Mononuclear cell (primary cell): Measurements from ENCODE around the gene AMOTL1. TPM values are rescaled to one million over a fixed set of nuclear protein-coding genes. Genes with fewer than 3 reads are reported as not detected.
"Not testable (repeated sequence)": the region's sequence is repeated elsewhere in the genome, so short reads cannot be mapped to it uniquely, and the experiment has no call there.

ENCODE experiments used
- H3K27me3 ChIP-seq: 2 replicates; pipeline ENCODE4 v1.6.0; 2011; ENCODE audit warnings: low read length, control low read depth; ENCODE audit not compliant: insufficient read depth
- H3K4me1 ChIP-seq: 2 replicates; pipeline ENCODE4 v1.5.1; 2011; ENCODE audit warnings: mild to moderate bottlenecking, low read length, control low read depth; ENCODE audit not compliant: insufficient read depth
- H3K4me3 ChIP-seq: 2 replicates; pipeline ENCODE4 v1.5.1; 2011; ENCODE audit warnings: mild to moderate bottlenecking, low read length, moderate library complexity
- H3K9me3 ChIP-seq: 2 replicates; pipeline ENCODE4 v1.5.1; 2011; ENCODE audit warnings: low read depth, mild to moderate bottlenecking, control low read depth, low read length
- total RNA-seq: library from RNA; depleted of rRNA; stranded (reverse); fragments of >200 nt; gene quantifications from one replicate; pipeline ENCODE4 v1.2.3, GENCODE V29; 2012

The AMOTL1 gene
- total RNA-seq, 1 donor: 0.94 TPM

DNA sequence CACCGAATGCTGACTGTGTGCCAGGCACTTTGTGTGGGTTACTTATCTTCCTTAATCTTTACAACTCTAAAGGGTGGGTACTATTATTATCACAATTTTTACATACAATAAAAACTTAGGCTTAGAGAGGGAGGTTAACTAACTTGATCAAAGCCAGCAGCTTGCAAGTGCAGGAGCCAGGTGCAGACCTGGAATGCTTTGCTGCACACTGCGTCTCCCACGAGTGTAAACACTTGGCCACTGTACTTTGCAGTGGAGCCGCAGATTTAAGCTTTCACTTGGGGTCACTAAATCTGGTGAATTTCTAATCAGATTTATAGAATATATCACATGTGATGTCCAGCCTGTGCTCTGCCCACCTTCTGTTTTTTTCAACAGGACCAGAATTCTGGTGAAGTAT, 36.7 kb downstream of the AMOTL1 start:
- no peak overlapping the region for H3K4me3 ChIP-seq
- H3K9me3 ChIP-seq: no peaks in the 10 kb centered on the region
- H3K27me3 ChIP-seq: no peaks in the 10 kb centered on the region
- H3K4me1 ChIP-seq: no peaks in the 10 kb centered on the region

DNA sequence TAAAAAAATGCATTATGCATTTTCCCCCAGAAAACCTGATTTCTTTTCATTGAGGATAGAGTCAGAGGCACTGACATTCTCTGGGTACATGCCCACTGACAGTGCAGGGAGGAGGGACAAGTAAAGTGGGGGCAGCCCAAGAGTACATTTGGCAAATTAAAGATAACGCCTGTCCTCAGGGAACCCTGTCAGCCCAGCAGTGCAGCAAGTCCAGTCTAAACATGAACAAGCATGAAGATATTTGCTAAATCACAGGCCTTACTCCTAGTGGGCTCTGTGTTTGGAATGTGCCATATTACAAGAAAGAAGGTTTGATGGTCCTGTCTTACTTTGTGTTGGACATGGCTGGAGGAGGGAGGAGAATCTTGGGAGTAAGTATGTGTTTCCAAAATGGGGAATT, 37.9 kb downstream of the AMOTL1 start:
- H3K4me3 ChIP-seq: no peak overlapping the region
- no peaks in the 10 kb centered on the region for H3K27me3 ChIP-seq
- no peaks in the 10 kb centered on the region for H3K9me3 ChIP-seq
- no peaks in the 10 kb centered on the region for H3K4me1 ChIP-seq

DNA sequence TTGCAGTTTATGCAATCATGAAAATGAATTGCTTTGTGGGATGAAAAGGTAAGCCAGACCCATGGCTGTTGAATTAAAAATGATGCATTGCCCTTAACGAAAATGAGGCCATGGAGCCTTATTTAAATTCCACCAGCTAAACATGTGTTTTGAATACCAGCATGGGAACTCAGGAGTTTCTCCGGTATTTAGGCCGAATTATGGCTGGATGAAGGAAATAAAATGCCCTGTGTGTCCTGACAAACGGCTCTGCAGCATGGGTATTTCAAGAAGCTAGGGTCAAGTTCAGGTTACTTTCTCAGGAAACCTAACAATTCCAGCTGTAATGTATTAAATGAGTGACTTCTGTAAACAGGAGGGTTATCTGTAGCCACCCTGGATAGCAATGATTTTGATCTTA, 38.3 kb downstream of the AMOTL1 start:
- Histone ChIP-seq H3K4me3 (no peak overlapping the region), H3K9me3 (no peaks in the 10 kb centered on the region), H3K27me3 (no peaks in the 10 kb centered on the region), H3K4me1 (no peaks in the 10 kb centered on the region)

DNA sequence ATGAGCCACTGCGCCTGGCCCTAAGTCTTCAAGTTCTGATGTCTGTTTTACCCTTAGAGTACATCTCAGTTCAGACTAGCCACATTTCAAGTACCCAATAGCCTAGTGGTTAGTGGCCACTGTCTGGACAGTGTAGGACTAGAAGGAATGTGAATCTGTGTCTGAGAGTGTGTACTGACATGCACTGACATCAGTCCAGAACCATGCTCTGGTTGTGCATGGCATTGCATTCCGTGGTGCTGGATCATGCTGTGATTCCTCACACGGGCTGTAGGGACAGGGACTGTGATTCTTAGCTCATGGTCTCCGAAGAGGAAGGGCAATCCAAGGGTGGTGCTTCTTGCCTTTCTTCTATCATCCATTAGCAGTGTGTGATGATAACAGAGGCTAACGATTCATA, 41.1 kb downstream of the AMOTL1 start:
- Histone ChIP-seq H3K9me3 (no peaks in the 10 kb centered on the region), H3K4me1 (no peaks in the 10 kb centered on the region), H3K27me3 (no peaks in the 10 kb centered on the region), H3K4me3 (no peak overlapping the region)

DNA sequence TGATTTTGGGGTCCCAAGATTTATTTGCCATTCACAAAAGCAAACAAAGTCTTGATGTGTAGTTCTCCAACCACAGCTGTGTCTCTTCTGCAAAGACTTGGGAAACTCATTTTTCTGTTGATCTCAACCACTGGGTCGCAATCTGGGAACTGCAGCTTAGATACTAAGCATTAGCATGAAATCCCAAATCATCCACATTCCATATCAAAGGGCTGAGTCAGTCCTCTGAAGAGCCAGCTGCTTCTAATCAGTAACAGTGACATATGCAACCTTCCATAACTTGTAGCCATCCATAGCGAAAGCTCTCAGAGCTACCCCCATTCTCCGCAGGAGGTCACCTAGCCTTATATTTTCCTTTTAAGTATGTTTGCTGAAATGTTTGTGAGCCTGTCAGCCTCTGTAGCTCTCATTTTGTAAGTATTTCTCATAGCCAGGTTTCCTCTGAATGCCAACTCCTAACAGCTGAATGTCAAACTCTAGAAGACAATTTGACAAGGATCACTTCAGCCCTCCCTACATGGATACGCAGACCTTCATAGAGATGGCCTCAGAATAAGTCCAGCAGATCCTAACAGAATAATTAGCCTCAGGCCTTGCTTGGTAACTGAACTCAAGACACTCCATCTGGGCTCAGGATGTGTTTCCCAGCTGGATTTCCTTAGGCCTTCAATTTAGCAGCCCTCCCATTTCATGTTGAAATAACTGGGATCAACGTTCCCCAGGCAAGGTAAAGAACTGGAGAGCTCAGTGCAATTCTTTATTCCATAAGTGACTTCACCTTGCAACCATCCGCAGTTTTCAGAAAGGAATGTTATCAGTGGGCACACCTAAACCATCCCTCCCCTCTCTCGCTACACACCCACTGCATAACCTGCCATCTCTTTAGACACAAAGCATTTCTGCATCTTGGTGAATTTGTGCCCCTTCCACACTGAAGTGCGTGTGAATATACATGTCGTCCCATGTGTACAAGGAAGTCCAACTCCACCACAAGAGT, 44.9 kb downstream of the AMOTL1 start:
- H3K9me3 ChIP-seq, H3K4me3 ChIP-seq, H3K27me3 ChIP-seq, H3K4me1 ChIP-seq: not testable (repeated sequence)

DNA sequence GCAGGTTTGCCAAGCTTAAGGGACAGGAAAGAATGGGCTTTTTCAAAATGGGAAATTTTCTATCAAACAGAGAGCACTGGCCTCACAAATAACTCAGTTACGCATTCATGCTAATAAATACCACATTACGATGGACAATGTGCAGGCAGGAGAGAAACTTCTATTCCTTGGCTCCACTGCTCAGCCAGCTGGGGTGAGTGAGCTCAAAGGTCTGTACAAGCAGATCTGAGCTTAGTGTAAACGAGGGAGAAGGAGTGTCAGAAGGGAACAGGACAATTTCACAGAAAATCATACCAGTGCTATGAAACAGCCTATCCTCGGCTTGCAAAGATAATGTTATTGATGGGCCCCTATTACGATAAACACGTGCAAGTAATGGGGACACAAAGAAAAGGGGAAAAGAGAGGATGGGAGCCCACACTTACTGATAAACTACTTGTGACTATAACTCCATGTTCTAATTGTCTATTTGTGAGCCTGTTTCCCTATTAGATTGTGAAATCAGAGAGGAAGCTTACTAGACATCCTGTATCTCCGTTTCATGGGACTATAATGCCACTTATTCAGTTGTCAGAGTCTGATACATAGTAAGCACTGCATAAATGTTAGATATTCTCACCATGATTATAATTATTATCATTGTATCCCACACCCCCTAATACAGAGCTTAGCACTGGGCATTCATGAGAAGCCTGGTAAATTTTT, 46.3 kb downstream of the AMOTL1 start:
- H3K4me3 ChIP-seq: no peak overlapping the region
- H3K9me3 ChIP-seq: peaks cover 8% of the 10 kb centered on the region
- H3K27me3 ChIP-seq: no peaks in the 10 kb centered on the region
- no peaks in the 10 kb centered on the region for H3K4me1 ChIP-seq

DNA sequence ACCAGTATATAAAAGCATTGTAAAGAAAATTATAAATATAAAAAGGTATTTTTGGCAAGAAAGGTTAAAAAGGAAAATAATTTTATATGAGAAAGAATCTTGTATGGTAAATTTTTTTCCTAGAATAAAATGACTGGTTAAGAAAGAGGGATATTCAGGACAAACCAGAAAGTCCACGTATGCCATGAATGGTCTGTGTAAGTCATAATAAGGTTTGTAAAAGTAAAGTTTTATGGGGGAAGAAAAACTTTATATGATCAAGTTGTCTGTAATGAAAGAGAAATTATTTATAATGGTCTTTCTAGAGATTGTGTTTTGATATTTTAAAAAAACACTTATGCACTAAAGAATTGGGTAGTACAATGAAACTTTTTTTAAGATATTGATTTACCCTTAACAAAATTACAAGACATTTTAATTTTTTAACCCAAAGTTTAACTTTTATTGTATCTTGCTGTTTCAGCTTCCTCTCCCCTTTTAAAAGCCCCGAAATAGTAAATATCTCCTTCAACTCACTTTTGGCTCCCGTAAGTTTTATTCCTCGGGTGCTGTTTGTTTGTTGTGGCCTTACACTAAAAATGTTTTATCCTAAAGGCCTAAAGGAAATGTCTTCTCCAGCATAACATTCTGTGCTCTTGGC, 47.7 kb downstream of the AMOTL1 start:
- Histone ChIP-seq H3K27me3 (no peaks in the 10 kb centered on the region), H3K4me3 (no peak overlapping the region), H3K4me1 (no peaks in the 10 kb centered on the region), H3K9me3 (peaks cover 8% of the 10 kb centered on the region)

DNA sequence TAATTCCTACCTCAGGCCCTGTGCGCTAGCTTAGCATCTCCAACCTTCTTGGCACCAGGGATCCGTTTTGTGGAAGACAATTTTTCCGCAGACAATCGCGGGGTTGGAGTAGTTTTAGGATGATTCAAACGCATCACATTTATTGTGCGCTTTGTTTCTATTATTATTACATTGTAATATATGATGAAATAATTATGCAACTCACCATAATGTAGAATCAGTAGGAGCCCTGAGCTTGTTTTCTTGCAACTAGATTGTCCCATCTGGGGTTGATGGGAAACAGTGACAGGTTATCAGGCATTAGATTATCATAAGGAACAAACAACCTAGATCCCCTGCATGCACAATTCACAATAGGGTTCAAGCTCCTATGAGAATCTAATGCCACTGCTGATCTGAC, 52.3 kb downstream of the AMOTL1 start:
- H3K4me3 ChIP-seq: no peak overlapping the region
- peaks cover 8% of the 10 kb centered on the region for H3K9me3 ChIP-seq
- H3K27me3 ChIP-seq: no peaks in the 10 kb centered on the region
- H3K4me1 ChIP-seq: no peaks in the 10 kb centered on the region

DNA sequence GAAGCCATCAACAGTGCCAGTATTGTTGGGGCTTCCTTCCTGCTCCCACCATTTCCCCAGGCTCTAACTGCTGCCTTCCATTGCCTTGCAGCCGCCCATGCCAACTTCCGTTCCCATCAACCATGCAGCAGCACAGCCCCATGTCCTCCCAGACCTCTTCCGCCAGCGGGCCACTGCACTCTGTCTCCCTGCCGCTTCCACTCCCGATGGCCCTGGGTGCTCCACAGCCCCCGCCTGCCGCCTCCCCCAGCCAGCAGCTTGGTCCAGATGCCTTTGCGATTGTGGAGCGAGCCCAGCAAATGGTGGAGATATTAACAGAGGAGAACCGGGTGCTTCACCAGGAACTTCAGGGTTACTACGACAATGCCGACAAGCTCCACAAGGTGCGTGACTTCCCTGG, 53.3 kb downstream of the AMOTL1 start:
- no peak overlapping the region for H3K4me3 ChIP-seq
- no peaks in the 10 kb centered on the region for H3K9me3 ChIP-seq
- H3K27me3 ChIP-seq: no peaks in the 10 kb centered on the region
- no peaks in the 10 kb centered on the region for H3K4me1 ChIP-seq

DNA sequence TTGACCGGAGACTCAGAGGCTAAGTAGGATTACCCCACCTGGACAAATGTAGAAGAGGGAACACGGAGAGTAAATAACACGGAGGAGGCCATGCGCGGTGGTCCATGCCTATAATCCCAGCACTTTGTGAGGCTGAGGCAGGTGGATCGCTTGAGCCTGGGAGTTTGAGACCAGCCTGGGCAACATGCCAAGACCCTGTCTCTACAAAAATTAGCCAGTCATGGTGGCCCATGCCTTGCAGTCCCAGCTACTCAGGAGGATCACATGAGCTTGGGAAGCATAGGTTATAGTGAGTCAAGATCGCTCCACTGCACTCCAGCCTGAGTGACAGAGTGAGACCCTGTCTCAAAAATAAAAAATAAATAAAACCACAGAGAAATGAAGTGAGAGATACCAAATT, 53.9 kb downstream of the AMOTL1 start:
- H3K4me1 ChIP-seq: no peaks in the 10 kb centered on the region
- H3K27me3 ChIP-seq: no peaks in the 10 kb centered on the region
- no peaks in the 10 kb centered on the region for H3K9me3 ChIP-seq
- no peak overlapping the region for H3K4me3 ChIP-seq

DNA sequence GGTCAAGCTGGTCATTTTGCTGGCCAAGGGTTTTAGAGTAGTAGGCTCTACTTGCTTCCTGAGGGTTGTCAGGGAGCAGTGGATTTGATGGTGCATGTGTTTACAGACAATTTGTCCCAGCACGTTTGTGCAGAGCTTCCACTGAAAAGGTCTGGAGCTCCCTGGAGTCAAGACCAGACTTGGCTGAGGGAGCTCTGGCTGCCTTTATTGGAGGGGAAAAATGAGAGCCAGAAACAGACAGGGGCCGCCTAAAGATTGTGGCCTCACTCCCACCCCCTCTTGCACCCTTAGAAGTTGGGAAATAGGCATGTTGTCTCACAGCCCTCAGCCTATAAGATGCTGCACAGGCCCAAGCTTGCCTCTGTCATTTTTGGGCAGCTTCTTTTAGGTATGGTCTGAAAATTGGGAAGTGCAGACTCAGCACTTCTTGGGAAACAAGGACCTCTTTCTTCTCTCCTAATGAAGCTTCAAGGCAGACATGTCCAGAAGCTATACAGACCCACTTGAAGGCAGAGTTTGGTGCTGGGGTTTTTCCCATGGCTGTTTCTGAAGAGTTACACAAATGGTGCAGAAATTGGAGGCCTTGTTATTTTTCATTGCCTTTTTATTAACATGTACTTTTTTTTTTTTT, 55.1 kb downstream of the AMOTL1 start:
- Histone ChIP-seq H3K9me3 (no peaks in the 10 kb centered on the region), H3K4me1 (no peaks in the 10 kb centered on the region), H3K4me3 (no peak overlapping the region), H3K27me3 (no peaks in the 10 kb centered on the region)

DNA sequence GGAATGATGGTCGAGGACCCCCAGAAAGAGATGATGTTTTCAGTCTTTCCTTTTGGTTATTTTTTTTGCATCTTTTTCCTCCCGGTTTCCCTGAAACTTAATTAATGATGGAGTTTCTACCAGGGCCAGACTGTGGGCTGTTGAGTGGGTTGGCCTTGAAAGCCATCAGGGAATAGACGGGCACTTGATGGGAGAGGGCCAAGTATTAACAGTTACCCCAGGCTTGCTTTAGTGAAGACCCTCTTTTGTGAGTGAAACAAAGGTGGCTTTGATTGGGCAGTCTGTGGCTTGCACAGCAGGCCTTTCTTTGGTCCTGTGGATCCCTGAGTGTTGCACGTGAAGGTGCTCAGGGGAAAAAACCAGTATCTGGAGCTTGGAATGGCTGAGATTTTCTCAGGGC, 56.9 kb downstream of the AMOTL1 start:
- no peaks in the 10 kb centered on the region for H3K27me3 ChIP-seq
- H3K4me1 ChIP-seq: no peaks in the 10 kb centered on the region

DNA sequence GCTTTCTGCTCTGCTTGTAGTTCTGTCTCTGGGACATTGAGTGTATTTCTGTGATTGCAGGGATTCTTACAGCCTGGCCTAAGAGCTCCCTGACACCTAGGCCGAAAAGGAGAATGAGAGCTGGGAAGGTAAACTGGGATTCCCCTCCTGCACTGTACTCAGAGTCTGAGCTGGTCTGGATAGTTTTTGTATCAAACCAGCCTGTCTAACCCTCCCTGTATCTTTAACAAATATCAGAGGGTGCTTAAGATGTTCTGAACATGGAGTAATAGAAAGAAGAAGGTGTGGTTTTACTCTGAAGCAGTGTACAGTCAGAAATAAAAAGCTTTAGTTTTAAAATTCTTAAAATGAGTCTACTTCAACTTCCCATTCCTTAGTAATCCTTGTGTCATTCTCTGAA, 57.3 kb downstream of the AMOTL1 start:
- no peak overlapping the region for H3K4me3 ChIP-seq
- H3K9me3 ChIP-seq: no peaks in the 10 kb centered on the region
- H3K4me1 ChIP-seq: no peaks in the 10 kb centered on the region
- no peaks in the 10 kb centered on the region for H3K27me3 ChIP-seq

More for the DNA sequence above, 56.9 kb downstream of the AMOTL1 start:
- Histone ChIP-seq H3K4me3 (no peak overlapping the region), H3K9me3 (no peaks in the 10 kb centered on the region)

DNA sequence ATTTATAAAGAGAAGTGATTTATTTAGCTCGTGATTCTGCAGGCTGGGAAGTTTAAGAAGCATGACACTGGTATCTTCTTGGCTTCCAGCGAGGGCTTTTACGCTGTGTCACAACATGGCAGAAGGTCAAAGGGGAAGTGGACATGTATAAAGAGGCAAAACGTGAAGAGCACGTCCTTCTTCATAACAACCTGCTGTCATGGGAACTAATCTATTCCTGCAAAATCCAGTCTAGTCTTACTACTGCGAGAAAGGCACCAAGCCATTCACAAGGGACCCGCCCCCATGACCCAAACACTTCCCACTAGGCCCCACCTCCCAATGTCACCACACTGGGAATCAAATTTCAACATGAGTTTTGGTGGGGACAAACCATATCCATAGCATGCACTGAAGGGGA, 58.3 kb downstream of the AMOTL1 start:
- no peaks in the 10 kb centered on the region for H3K4me1 ChIP-seq
- no peak overlapping the region for H3K4me3 ChIP-seq
- no peaks in the 10 kb centered on the region for H3K27me3 ChIP-seq
- H3K9me3 ChIP-seq: no peaks in the 10 kb centered on the region

DNA sequence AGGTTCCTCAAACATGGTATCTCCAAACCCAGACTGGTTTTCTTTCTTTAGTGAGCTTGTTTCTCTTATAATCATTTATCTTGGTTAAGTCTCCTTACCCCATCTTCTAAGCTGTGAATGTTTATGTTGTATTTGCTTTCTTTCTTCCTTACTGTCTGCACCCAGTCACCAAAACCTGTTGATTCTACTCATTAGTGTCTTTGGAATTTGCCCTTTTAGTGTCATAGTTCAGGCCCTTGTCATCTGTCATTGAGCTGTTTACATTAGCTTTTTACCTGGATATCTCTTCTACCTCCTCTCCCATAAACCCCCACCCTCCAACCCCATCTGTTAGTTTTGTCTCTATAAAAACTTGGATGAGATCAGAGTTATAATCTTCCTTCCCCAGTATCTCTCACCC, 59.9 kb downstream of the AMOTL1 start:
- Histone ChIP-seq H3K4me1 (no peaks in the 10 kb centered on the region), H3K27me3 (no peaks in the 10 kb centered on the region)

More for the DNA sequence above, 59.9 kb downstream of the AMOTL1 start:
- no peak overlapping the region for H3K4me3 ChIP-seq
- H3K9me3 ChIP-seq: no peaks in the 10 kb centered on the region
